ENCODE results near the gene KRTAP10-2.

DNA sequence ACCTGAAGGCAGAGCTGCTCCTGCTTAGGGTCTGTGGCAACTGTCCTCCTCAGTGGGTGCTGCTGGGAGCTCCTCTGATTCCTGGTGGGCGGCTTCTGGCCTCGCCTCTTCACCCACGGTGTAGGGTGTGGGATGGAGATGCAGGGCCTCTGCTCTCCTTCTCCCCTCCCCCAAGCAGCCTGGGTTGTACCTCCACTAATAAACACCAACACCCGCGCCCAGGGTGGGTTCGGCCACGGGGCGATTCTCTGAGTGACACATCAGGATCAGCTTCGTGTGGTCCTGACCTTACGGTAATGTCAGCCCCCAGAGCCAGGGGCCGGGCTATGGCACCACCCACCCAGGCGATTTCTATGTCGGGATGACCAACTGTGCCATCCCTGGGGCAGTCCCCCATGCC is 35.0 kb downstream of the KRTAP10-2 start:
- TF ChIP-seq EZH2phosphoT487 (IDR thresholded peaks at IDR 0.05; ENCODE audit: borderline replicate concordance, low read depth, low read length): no peak
- TF ChIP-seq, protein P1, sequence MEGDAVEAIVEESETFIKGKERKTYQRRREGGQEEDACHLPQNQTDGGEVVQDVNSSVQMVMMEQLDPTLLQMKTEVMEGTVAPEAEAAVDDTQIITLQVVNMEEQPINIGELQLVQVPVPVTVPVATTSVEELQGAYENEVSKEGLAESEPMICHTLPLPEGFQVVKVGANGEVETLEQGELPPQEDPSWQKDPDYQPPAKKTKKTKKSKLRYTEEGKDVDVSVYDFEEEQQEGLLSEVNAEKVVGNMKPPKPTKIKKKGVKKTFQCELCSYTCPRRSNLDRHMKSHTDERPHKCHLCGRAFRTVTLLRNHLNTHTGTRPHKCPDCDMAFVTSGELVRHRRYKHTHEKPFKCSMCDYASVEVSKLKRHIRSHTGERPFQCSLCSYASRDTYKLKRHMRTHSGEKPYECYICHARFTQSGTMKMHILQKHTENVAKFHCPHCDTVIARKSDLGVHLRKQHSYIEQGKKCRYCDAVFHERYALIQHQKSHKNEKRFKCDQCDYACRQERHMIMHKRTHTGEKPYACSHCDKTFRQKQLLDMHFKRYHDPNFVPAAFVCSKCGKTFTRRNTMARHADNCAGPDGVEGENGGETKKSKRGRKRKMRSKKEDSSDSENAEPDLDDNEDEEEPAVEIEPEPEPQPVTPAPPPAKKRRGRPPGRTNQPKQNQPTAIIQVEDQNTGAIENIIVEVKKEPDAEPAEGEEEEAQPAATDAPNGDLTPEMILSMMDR (conservative IDR thresholded peaks at IDR 0.05; ENCODE audit: low read length): no peak
